ENCODE measurements around the gene ZC2HC1C.
"Not testable (repeated sequence)": the region's sequence is repeated elsewhere in the genome, so short reads cannot be mapped to it uniquely, and the experiment has no call there.

The ZC2HC1C gene

DNA sequence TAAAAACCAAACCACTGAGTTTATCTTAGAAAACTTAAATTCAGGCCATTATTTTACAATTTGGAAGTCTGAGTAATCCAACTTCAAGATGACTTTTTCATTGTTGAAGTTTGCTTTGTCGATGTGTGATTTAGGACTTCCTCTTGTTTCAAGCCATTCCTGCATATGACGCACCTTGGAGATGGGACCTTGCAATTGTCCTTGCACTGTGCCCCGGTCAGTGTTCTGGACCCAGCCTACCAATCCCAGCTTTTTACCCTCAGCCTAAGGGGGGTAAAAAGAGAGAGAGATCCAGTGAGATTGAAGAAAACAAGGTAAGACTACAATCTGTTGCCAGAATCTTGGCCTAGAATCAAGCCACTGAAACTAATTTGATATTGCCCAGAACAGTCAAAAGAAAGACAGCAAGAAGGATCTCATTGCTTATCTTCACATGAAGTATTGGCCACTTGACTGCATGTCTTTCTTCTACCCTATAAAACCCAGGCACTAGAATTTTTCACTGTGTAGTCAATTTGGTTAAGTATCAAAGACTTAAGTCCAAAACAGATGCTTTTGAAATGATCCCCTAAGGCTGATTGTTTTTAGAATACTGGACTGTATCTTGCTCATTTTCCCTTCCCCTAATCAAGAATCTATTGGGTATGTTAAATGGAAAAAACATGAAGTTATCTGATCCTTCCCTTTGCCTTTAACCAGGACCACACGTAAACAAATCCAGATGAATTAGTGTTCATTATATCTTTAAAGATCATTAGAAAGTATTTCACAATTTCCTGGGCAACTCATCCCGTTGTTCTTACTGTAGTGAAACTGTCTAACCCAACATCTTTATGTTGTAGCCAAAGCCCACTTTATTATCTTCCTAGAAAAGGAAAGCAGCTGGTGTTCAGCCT lies 15.8 kb upstream of the ZC2HC1C start:
- no peak for DNase-seq (ENCODE audit: low read depth in 2 of 2)

DNA sequence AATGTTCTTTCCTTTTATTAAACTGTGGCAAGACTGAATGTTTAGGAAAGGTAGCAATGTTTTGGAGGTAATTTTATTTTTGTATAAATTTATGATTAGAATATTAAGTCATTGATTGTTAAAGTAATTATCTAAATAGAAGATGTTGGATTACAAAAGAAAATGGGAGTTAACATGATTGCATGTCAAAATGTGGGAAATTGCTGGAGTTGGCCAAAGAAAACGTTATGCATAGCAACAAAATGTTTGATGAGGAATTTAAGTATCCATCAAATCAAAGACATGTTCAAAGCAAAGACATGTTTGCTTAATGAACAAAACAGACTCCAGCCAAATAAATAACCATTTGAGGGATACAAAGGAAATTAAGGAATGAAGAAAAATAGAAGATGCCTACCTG lies 15.0 kb upstream of the ZC2HC1C start:
- DNase-seq (ENCODE audit: low read depth in 2 of 2), result no peak

DNA sequence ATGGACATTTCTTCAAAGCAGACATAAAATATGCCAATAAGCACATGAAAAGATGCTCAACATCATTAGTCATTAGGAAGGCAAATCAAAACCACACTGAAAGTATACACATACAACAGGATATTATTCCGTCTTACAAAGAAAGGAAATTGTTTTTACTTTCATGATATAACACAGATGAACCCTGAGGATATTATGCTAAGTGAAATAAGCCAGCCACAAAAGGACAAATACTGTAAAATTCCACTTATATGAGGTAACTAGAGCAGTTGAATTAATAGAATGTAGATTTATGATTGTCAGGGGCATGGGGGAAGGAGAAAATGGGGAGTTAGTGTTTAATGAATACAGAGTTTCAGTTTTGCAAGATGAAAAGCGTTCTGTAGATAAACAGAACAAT lies 9.8 kb upstream of the ZC2HC1C start:
- no peak for DNase-seq (ENCODE audit: low read depth in 2 of 2)

DNA sequence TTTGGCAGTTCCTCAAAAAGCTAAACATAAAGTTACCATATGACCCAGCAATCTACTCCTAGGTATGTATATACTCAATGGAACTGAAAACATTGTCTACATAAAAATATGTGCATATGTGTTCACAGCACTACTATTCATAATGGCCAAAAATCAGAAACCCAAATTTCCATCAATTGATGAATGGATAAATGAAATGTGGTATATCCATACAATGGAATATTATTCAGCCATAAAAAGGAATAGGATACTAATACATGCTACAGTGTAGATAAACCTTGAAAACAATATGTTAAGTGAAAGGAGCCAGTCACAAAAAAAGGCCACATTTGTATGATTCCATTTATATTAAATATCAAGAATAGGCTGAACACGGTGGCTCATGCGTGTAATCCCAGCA lies 9.0 kb upstream of the ZC2HC1C start:
- DNase-seq (ENCODE audit: low read depth in 2 of 2), result no peak

DNA sequence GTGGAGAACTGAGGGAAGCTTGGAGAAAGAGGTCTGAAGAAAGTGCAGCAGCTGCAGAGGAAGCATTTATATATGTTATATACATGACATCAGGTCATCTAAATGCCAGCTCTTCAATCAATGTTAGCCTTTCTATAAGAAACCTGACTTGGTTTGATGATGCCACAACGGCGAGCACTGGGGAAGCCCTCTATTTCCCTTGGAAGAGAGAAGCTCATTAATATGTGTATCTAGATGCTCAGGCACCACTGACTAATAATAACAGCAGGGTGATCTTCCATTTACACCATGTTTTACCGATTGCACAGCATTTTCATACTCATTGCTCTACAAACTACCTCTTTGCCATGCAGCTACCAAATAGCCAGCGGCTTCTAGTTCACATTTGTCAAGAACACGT lies 6.4 kb upstream of the ZC2HC1C start:
- DNase-seq (ENCODE audit: low read depth in 2 of 2), result no peak

DNA sequence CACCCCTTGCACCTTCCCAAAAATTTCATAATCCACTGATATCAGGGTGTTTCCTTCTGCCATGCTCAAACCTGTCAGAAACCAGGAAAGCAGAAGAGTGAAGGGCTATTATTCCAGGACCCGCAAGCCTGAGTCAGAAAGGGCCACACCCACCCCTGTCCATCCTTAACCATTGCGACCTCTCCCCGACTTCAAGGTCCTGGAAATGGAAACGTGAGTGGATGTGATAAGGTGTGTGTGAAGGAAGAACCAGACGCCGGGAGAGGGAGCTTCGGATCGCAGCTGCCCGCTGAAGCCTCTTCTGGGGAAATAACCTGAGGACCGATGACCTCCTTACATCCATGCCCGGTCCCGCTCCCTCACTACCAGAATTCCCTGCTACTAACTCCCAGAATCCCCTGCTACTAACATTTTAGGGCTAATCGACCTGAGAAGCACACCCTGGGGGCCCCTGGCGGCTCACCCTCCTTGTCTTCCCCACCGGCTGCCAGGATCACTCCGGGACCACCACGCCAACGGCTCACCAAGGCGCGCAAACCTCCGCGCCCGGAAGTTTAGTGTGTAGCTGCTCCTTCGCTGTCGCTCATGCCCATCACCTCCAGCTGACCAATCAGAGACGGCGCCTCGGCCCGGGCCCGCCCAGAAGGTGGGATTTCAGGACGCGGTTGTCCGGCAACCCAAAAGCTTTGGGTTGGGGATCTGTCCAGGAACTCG lies 5.8 kb upstream of the ZC2HC1C start, which contains the start of gene ACYP1:
ACYP1 (minus strand) TSS at position 534 of the 714 bp plus-strand sequence; CDS start at position 63, 471 bp downstream.
- peak; percentile 83 to 90 for DNase-seq (ENCODE audit: low read depth in 2 of 2)

DNA sequence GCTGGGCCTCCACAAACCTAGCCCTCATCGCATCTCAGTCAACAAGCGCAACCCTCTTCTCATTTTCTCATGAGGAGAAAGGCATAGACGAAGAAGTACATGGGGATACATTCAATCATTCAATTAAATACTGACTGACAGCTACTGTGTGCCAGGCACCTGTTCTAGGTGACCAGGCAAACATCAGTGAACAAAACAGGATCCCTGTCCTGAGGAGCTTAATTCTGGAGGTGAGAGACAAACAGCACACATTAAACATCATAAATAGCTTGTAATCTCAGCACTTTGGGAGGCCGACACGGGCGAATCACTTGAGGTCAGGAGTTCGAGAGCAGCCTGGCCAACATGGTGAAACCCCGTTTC lies 5.3 kb upstream of the ZC2HC1C start:
- DNase-seq (ENCODE audit: low read depth in 2 of 2), result no peak

DNA sequence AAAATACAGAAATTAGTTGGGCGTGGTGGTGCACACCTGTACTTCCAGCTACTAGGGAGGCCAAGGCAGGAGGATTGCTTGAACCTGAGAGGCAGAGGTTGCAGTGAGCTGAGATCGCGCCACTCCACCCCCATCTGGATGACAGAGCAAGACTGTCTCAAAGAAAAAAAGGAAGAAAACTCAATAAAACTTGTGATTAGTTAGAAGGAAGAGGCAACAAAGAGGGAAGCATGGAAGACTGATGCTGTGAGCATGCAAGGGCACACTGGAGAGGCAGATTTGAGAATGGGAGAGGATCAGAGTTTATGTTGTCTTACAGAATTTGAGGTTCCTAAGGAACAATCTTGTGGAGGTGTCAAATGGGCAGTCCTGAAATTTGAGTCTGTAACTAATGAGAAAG lies 2.8 kb upstream of the ZC2HC1C start:
- DNase-seq (ENCODE audit: low read depth in 2 of 2), result no peak

DNA sequence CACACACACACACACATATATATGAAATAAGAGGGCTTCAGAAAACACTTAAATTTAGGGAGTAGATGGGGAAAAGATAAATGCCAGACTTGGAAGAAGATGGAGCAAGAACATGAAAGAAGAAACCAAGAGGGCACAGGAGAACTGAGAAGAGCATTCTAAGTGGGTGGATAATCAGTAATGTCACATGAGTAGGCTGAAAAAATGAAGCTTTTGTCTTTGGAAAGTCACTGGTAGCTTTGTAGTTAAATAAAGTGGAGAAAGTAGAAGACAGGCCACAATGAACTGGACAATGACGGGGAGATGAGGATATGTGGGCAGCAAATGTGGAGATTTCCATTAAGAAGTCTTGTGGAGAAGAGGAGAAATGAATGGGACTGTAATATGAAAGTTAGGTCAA lies 2.2 kb upstream of the ZC2HC1C start:
- DNase-seq (ENCODE audit: low read depth in 2 of 2), result no peak

DNA sequence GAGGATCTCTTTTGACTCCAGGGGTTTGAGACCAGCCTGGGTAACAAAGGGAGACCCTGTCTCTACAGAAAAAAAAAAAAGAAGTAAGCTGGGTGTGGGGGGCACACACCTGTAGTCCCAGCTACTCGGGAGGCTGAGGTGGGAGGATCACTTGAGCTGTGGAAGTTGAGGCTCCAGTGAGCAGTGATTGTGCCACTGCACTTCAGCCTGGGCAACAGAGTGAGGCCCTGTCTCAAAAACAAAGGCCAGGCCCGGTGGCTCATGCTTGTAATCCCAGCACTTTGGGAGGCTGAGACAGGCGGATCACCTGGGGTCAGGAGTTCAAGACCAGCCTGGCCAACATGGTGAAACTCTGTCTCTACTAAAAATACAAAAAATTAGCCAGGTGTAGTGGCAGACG lies 1.7 kb upstream of the ZC2HC1C start:
- not testable (repeated sequence) for DNase-seq (ENCODE audit: low read depth in 2 of 2)

DNA sequence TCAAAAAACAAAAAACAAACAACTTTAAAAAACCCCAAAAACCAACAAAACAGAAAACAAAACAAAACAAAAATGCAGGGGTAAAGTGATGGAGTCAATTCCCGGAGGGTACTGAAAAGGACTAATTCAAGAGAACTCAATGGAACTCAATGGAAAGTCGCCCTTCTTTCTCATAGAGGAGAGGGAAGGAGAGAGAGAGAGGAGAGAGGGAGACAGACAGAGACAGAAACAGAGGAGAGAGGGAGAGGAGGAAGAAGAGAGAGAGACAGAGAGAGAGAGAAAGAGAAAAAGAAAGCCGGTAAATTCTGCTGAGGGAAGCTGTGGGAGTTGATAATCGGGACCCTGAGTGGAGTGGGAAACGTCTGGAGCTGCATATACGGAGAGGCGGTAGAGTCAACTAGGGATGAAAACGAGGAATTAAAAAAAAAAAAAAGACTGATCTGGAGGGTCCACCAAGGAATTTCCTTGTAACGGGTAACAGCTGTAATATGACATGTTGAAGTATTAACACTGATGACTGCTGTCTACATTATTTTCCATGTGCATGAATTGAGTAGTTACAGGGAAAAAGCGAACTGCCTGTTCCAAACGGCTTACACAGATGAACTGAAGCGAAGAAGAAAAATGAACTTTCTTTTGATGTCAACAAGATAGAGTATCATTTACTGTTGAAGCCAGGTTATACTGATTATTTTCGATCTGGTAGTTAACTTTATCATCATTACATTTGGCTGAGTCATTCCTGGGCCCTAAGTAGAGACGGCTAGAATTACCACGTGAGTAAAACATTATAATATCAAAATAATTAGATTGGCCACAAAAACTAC lies 934 bp upstream of the ZC2HC1C start:
- no peak for DNase-seq (ENCODE audit: low read depth in 2 of 2)

DNA sequence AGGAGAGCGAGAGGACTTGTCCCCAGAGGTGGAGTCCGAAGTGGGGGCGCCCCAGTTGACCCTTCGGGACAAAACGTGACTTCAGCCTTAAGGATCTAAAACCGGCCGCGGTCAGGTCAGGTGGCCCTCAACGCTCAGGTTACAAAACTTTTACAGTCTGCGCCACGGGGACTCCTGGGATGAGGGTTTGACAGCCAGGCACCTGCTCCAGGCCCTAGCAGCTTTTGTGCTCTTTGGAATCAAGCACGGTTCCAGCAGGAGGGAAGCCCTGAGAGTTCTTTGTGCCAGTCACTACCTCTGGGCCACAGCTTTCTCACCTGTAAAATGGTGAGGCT lies 337 bp downstream of the ZC2HC1C start:
- no peak for DNase-seq (ENCODE audit: low read depth in 2 of 2)

DNA sequence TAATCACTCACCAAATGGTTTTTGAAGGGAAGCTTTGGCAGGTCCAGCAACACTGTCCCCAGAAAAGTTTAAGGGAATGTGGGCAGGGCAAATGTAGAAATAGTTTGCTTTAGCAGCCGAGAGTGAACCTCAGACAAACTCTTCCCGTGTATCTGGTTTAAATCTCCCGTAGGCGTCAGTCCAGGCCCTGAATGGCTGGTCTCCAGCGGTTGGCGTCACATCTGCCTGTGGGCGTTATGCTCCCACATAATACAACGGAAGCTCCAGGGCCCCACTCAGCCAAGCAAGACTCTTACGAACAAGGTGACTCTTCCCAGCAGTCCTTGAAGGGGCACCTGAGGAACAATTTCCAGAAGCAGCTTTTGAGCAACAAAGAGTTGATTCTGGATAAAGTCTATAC lies 942 bp downstream of the ZC2HC1C start:
- DNase-seq (ENCODE audit: low read depth in 2 of 2), result no peak

DNA sequence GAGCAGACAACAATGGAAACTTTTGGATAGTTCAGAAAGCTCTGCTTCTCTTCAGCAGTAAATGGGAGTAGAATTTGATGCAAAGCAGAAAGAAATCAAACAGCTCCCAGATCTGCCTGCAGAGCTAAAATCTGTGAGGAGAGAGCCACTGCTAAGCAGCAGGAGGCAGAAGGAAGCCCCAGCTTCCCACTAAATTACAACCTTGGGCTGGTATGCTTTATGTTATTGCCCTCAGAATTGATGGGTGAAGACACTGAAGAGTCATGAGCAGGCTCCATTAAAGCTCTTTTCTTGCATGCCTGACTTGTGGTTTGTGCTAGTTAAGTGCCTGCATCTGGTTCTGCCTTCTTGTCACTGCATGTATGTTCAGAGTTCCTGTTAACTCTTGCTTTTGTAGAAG lies 8.4 kb downstream of the ZC2HC1C start:
- no peak for DNase-seq (ENCODE audit: low read depth in 2 of 2)

DNA sequence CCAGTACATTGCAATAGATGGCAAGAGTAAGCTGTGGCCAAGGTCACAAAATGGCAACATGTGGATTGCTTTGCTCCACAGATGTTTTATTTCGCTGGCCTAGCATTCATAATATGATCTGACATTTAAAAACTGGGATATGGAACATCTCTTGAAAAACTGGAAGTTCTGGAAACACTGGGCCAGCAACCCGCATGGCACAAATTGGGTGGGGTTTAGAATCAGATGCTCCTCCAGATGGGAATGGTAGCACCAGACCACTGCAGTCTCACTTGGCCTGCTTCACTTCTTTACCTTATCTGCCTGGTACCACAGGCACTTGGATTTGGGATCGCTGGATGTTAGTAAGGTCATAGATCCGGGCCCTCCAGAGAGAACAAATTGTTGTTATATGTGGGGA lies 10.1 kb downstream of the ZC2HC1C start:
- DNase-seq (ENCODE audit: low read depth in 2 of 2), result no peak

DNA sequence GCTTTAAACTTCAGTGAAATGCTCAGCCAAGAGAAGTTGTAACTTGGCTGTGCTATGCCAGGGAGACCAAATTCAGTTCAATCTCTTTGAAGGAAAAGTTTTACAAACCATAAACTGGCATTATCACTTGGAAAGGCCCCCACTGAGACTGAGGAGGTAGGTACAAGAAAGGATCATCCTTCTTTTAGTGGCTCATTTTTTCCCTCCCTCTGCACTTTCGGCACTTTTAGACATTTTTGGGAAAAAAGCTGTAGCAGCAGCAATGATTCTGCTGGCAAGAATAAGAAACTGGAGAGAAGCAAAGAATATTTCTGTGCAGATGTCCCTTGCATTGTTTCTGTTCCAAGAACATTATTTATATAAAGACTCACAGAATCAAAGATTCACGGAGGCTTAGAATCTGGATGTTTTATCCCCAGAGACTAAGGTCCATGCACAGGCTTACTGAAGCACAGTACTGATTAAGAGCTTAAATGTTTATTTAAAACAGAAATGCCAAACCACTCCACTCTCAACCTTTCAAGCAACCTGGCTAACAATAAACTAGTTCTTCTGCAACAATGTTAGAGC lies 12.3 kb downstream of the ZC2HC1C start:
- no peak for DNase-seq (ENCODE audit: low read depth in 2 of 2)

DNA sequence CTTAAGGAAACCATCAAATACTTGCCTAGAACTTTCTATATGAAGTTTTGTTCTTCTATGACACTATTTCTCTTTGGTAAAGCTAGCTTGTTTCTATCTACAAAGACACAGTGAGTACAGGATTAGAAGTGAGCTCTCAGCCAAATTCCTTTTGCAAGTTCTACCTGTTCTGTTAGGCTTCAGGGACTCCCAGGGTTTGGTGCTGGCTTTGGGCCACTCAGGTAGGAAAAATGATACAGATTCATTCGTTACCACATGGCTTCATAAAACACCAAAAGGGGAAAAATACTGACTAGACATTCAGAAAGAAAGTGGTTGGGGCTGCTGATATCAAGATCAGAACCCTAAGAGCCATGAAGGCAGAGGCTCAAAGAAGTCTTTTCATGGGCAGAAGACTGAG lies 13.8 kb downstream of the ZC2HC1C start:
- no peak for DNase-seq (ENCODE audit: low read depth in 2 of 2)

DNA sequence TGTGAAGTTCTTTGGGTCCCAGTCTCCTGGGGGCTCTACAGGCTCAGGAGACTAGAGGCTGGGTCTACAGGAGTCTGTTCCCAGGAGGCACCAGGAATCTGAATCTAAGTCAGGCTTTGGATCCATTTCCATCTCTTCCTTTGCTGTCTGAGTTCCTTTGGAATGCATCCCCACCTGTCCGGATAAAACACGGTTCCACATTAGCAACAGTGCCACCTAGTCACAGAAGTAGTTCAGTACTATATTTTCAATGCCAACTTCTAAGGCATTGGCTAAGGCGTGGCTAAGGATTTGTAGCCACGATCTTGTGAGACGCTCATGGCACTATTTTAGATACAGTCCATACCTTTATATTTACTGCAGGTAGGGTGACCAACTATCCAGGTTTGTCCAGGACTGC lies 15.1 kb downstream of the ZC2HC1C start:
- no peak for DNase-seq (ENCODE audit: low read depth in 2 of 2)

DNA sequence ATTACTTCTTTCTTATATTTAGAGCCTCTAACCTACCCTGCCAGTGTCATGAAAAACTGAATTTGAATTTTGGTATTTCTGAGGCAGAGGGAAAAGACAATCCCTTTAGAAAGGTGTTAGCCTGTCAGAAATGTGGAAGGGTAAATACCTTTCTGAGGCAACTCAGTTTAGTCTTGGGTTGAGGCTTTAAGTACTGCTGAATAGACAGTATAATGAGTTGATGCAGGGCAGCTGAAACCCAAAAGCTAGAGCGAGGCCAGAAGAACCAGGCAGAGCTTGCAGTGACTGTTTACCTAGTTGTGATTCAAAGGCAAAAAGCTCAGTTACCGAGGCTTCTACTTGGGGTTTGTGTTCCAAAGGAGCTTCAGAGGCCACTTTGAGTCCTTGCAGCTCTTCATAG lies 18.7 kb downstream of the ZC2HC1C start:
- no peak for DNase-seq (ENCODE audit: low read depth in 2 of 2)

DNA sequence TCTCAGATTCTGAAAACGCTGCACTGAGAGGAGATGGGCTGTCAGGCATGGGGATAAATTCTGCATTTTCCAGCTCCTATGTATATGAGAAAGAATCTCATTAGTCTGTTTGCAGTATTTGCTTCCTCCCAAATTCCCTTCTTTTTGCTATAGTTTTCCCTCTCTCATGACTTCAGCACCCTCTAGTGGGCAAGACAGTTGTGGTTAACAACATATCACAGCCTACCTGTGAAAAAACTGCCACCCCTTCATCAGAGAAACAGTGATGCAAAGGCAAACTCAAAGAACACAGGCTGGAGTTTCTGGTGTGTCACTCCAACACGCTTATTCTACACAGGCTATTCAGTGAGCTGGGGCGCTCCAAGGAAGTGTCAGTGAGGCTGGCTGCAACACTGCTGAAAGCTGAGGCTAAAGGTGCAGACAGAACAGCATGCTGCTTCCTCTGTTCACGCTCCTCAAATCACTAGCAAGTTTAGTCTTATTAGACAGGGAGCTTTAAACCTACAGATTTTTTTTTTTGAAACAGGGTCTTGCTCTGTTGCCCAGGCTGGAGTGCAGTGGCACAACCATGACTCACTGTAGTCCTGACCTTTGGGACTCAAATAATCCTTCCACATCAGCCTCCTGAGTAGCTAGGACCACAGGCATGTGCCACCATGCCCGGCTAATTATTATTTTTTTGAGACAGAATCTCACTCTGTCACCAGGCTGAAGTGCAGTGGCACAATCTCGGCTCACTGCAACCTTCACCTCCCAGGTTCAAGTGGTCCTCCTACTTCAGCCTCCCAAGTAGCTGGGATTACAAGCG lies 19.3 kb downstream of the ZC2HC1C start:
- no peak for DNase-seq (ENCODE audit: low read depth in 2 of 2)

DNA sequence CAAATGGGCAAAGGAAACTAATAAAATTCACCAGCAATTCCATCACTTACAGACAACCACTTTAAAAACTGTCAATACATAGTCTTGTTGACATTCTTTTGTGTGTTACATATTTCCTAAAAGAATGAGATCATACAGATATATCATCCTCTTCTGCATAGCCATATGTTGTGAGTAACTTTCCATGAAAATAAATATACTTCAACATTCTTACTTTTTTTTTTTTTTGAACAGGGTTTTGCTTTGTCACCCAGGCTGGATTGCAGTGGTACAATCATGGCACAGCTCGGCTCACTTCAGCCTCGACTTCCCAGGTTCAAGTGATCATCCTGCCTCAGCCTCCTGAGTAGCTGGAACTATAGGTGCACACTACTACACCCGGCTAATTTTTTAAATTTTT lies 20.9 kb downstream of the ZC2HC1C start:
- DNase-seq (ENCODE audit: low read depth in 2 of 2), result no peak
